Nephron progenitor cell (in vitro differentiated cells): ENCODE measurements around the gene MRPS6.

Experiments used
- DNase-seq: peaks from one replicate; pipeline ENCODE4 v3.0.0; 2021
- H3K27ac Mint-ChIP-seq: 2 replicates; pipeline ENCODE4 v1.8.0; 2021; ENCODE audit warnings: mild to moderate bottlenecking, moderate library complexity, mixed read lengths
- H3K27me3 Mint-ChIP-seq: 2 replicates; pipeline ENCODE4 v1.8.0; 2021; ENCODE audit warnings: mild to moderate bottlenecking, low read depth, mixed read lengths; ENCODE audit not compliant: poor library complexity
- H3K36me3 Mint-ChIP-seq: 2 replicates; pipeline ENCODE4 v1.8.0; 2021; ENCODE audit warnings: low read depth, mixed read lengths
- H3K4me1 Mint-ChIP-seq: 2 replicates; pipeline ENCODE4 v1.8.0; 2021; ENCODE audit warnings: mixed read lengths
- H3K4me3 Mint-ChIP-seq: 2 replicates; pipeline ENCODE4 v1.8.0; 2021; ENCODE audit warnings: mild to moderate bottlenecking, moderate library complexity, mixed read lengths
- H3K9me3 Mint-ChIP-seq: 2 replicates; pipeline ENCODE4 v1.8.0; 2021; ENCODE audit warnings: mild to moderate bottlenecking, moderate library complexity, mixed read lengths
- TF ChIP-seq, protein P1 (sequence below): fragments of 200-600 bp; sonication (generic); IDR thresholded peaks from 2 replicates; pipeline ENCODE4 v1.5.0; 2021; ENCODE audit warnings: antibody characterized with exemption

MRPS6 gene

DNA sequence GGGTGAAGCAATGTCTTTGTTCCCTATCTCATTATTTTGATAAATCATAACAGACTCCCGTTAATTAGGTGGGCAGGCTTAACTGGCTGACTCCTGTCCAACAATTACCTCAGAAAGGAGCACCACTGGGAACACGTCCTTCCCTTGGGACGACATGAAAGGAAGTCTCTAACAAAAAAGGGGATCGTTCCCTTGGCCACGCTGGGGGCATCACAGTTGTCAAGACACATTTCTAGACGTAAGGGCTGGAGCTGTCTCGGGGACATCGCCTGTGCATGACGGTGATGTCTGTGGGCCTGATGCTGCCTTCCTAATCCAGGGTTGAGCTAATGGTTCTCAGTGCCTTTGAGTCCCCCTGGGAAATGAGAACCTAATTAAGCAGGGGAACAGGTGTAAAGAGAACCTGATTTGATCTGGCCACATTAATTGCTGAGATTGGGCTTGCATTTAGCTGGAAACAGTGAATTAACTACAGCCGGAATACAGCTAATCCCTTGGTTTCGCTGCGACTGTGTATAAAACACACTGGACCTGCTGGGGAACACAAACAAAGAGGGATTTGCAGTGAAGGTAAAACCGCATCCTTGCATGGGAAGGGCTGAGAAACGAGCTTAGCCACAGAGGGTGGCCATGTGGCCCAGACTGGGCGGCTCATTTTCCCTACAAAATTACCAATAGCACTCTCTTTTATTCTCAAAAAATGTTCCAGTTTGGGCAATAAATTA, 111.8 kb downstream of the MRPS6 start:
- H3K9me3 Mint-ChIP-seq, result peaks cover 13% of the 10 kb centered on the region
- peaks cover 28% of the 10 kb centered on the region for H3K36me3 Mint-ChIP-seq
- H3K4me3 Mint-ChIP-seq, result no peak overlapping the region
- no peak overlapping the region for H3K27ac Mint-ChIP-seq
- no peak for DNase-seq
- peaks cover 21% of the 10 kb centered on the region for H3K4me1 Mint-ChIP-seq
- peaks cover 6% of the 10 kb centered on the region for H3K27me3 Mint-ChIP-seq
- TF ChIP-seq, protein P1, sequence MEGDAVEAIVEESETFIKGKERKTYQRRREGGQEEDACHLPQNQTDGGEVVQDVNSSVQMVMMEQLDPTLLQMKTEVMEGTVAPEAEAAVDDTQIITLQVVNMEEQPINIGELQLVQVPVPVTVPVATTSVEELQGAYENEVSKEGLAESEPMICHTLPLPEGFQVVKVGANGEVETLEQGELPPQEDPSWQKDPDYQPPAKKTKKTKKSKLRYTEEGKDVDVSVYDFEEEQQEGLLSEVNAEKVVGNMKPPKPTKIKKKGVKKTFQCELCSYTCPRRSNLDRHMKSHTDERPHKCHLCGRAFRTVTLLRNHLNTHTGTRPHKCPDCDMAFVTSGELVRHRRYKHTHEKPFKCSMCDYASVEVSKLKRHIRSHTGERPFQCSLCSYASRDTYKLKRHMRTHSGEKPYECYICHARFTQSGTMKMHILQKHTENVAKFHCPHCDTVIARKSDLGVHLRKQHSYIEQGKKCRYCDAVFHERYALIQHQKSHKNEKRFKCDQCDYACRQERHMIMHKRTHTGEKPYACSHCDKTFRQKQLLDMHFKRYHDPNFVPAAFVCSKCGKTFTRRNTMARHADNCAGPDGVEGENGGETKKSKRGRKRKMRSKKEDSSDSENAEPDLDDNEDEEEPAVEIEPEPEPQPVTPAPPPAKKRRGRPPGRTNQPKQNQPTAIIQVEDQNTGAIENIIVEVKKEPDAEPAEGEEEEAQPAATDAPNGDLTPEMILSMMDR, result no peak

DNA sequence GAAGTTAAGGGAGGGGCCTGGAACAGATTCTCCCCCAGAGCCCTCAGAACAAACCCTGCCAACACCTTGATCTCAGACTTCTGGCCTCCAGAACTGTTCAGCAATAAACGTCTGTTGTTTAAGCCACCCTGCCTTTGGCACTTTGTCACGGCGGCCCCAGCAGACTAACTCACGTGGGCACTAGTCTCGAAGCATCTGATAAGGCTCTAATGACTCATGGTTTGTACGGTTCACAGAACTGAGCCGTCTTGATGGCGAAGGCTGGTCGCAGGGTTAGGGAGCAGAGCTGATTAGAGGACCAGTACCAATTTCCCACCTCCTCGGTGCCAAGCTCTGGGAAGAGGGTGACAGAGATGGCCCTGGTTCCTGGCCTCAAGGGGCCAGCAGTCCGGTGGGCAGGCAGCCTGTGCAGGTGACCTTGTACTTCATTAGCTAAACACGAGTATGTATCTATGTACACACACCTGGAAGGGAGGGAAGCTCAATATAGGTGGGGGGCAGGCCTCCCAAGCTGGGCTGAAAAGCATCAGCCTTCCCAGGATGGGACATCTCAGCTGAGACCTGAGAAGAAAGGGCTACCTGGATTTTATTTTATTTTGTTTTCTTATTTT, 112.8 kb downstream of the MRPS6 start:
- peaks cover 6% of the 10 kb centered on the region for H3K27me3 Mint-ChIP-seq
- peaks cover 37% of the 10 kb centered on the region for H3K36me3 Mint-ChIP-seq
- TF ChIP-seq, protein P1, result no peak
- peaks cover 19% of the 10 kb centered on the region for H3K4me1 Mint-ChIP-seq
- H3K4me3 Mint-ChIP-seq, result no peak overlapping the region
- H3K27ac Mint-ChIP-seq, result no peak overlapping the region
- no peak for DNase-seq
- H3K9me3 Mint-ChIP-seq, result peaks cover 13% of the 10 kb centered on the region

DNA sequence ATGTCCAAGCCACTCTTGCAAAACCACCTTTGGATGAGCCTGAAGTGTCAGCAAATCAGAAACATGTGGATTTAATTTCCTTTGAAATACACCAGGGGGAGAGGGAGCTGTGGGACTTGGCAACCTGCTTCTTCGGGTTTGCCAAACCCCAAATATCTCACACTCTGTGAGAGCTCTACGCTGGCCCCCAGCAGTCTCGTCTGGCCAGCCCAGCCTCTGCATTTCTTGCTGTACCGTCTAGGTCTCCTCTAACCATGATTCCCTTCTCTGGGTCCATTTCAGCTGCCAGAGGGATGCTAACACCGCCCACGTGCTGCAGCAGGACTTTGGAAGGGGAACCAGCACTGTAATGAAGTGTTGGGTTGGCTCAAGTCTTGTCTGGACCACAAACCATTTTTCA, 114.6 kb downstream of the MRPS6 start:
- no peak overlapping the region for H3K27ac Mint-ChIP-seq
- TF ChIP-seq, protein P1, result no peak
- H3K27me3 Mint-ChIP-seq, result peaks cover 6% of the 10 kb centered on the region
- no peak overlapping the region for H3K4me3 Mint-ChIP-seq
- peaks cover 13% of the 10 kb centered on the region for H3K4me1 Mint-ChIP-seq
- no peak for DNase-seq
- peaks cover 13% of the 10 kb centered on the region for H3K9me3 Mint-ChIP-seq
- peaks cover 34% of the 10 kb centered on the region for H3K36me3 Mint-ChIP-seq

DNA sequence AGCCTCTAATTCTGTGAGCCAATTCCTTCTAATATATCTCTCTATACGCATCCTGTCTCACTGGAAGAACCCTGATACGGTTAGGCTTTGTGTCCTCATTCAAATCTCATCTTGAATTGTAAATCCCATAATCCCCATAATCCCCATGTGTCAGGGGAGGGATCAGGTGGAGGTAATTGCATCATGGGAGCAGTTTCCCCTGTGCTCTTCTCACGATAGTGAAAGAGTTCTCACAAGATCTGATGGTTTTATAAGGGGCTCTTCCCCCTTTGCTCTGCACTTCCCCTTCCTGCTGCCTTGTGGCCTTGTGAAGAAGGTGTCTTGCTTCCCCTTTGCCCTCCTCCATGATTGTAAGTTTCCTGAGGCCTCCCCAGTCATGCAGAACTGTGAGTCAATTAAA, 116.1 kb downstream of the MRPS6 start:
- TF ChIP-seq, protein P1, result no peak
- DNase-seq, result no peak
- peaks cover 6% of the 10 kb centered on the region for H3K27me3 Mint-ChIP-seq
- H3K9me3 Mint-ChIP-seq, result peaks cover 22% of the 10 kb centered on the region
- H3K4me1 Mint-ChIP-seq, result peaks cover 12% of the 10 kb centered on the region
- peaks cover 44% of the 10 kb centered on the region for H3K36me3 Mint-ChIP-seq
- no peak overlapping the region for H3K4me3 Mint-ChIP-seq
- H3K27ac Mint-ChIP-seq, result peak overlapping the region; percentile 31

DNA sequence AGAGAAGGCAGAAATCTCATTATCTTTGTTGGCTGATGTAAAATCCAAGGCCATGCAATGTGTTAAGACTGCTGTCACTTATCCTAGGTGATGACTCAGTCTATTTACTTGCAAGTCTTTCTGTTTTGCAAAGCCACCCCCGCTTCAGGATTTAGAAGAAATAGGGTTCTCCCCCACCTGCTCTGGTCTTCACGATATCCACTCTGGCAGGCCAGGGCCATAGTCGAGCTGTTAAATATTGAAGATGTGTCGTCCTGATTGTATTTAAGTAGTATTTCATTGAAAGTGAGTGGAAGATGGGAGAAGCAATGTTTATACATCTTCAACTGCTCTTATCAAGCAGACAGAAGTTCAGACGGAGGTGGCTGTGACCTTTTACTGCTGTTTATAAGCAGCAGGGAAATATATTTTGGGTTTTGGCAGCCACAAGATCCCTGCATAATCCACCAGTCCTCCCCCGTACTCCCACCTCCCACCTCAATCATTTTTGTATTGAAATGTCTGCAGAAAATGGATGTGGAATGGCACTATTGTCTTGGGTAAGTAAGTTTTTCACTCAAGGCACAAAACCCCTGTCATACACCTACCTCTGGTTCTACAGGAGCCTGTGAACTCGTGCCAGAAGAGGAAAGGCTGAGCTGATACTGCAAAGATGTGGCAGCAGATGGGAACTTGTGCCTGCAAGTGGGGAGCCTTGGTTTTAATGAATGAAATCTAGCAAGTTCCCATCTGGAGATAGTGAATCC, 117.4 kb downstream of the MRPS6 start:
- TF ChIP-seq, protein P1, result no peak
- Mint-ChIP-seq H3K27me3 (peaks cover 6% of the 10 kb centered on the region), H3K9me3 (peaks cover 22% of the 10 kb centered on the region), H3K4me1 (peaks cover 12% of the 10 kb centered on the region), H3K27ac (no peak overlapping the region), H3K36me3 (peaks cover 44% of the 10 kb centered on the region), H3K4me3 (no peak overlapping the region)
- DNase-seq, result no peak
